ENCODE data around the gene FOXF1. TPM values are rescaled to one million over a fixed set of nuclear protein-coding genes. Genes with fewer than 3 reads are reported as not detected.

FOXF1 gene
- total RNA-seq, 3 donors from 2014 or later, result 6.9 to 85.8 (median 9.9) TPM

GRCh38 chr16:86559802-86560305 lies 49.5 kb downstream of the FOXF1 start:
- DNase-seq (no peak), ATAC-seq (no peak)
- no peaks in the 10 kb centered on the region for H3K36me3 ChIP-seq (ENCODE audit: low read depth)
- H3K4me3 ChIP-seq, result no peak overlapping the region
- H3K9me3 ChIP-seq, result no peaks in the 10 kb centered on the region
- no peak for TF ChIP-seq CTCF (IDR thresholded peaks at IDR 0.05)
- intact Hi-C loops (cut with DNase I, micrococcal nuclease), result loop anchor here (5.0 kb wide), 2 partner anchors 502 to 712 kb away; no protein-coding TSS in a partner anchor
- peaks cover 10% of the 10 kb centered on the region for H3K4me1 ChIP-seq (ENCODE audit: low read depth)

- peaks cover 10% of the 10 kb centered on the region for H3K4me1 ChIP-seq (ENCODE audit: low read depth)
- no peaks in the 10 kb centered on the region for H3K9me3 ChIP-seq
- DNase-seq, result no peak
- H3K36me3 ChIP-seq (ENCODE audit: low read depth), result no peaks in the 10 kb centered on the region
- TF ChIP-seq CTCF (IDR thresholded peaks at IDR 0.05), result no peak
- intact Hi-C loops (cut with DNase I, micrococcal nuclease), result loop anchor here (5.0 kb wide), 2 partner anchors 500 to 710 kb away; no protein-coding TSS in a partner anchor
- no peak for ATAC-seq
- no peak overlapping the region for H3K4me3 ChIP-seq
Observed at GRCh38 chr16:86562356-86562755, 52.0 kb downstream of the FOXF1 start.

DNA sequence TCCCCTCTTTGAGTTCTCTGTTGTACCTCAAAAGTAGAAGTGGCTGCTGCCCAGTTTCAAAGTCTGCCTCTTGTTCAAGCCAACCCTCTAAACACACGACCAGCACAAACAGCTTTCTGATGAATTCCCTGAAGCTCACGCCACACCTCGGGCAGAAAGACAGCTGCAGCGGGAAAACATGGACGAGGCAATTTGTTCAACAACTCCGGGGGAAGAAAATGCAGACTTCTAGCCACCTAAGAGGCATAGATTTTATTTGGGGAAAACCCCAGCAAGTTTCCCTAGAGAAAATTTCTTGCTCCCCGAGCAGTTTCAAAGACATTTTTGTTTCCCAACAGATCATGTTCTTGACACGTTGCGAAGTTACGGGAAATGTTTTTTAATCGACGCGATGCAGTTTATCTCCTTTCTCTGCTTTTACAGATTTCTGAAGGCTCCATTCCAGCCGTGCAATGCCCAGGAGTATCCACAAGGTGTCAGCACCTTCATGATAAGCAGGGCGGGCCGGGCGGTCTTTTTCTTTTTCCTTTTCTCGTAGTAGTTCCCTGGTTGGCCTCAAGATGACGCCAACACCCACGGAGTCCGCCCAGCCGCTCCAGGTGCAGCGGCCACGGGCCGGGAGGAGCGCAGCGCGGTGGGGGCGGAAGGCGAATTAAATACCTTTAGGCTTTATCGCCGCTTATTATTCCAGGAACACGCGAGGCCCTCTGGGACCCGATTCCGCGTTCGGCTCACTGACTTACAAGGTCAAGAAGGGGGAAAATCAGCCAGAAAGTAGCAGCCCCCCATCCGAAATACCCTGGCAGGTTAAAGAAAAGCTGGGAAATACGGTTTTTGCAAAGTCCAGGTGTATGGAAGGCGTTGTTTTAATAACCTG lies 53.4 kb downstream of the FOXF1 start:
- DNase-seq (peak; percentile 81 to 96 (median 85)), ATAC-seq (peak; percentile 100)
- H3K4me1 ChIP-seq (ENCODE audit: low read depth), result peaks cover 10% of the 10 kb centered on the region
- intact Hi-C loops (cut with DNase I, micrococcal nuclease), result loop anchor here (5.0 kb wide), 2 partner anchors 499 to 709 kb away; no protein-coding TSS in a partner anchor
- peak; percentile 100 for TF ChIP-seq CTCF (IDR thresholded peaks at IDR 0.05)
- H3K36me3 ChIP-seq (ENCODE audit: low read depth), result no peaks in the 10 kb centered on the region
- H3K9me3 ChIP-seq, result no peaks in the 10 kb centered on the region
- H3K4me3 ChIP-seq, result no peak overlapping the region

Other genes starting within 250 kb of the FOXF1 start
- gene MTHFSD, start 44.7 kb downstream of the FOXF1 start, total RNA-seq, result 10 to 100 TPM; 22.6 to 30.4 (median 25.5) TPM
- gene FOXC2, start 56.3 kb downstream of the FOXF1 start, total RNA-seq, result under 1 TPM; 0.23 to 0.67 (median 0.51) TPM
- gene FOXL1, start 68.0 kb downstream of the FOXF1 start, total RNA-seq, result 1 to 10 TPM; 1.1 to 3.6 (median 2.4) TPM